Activated T-cell treated with anti-CD3 and anti-CD28 coated beads for 4 hours (primary cell): ENCODE data around the gene VANGL2.

ENCODE experiments used
- DNase-seq: peaks from one replicate; pipeline ENCODE4 v3.0.0-alpha.2; 2020

Gene VANGL2

GRCh38 chr1:160429702-160430535 is 29.6 kb downstream of the VANGL2 start:
- no peak for DNase-seq

GRCh38 chr1:160431006-160431405 is 30.6 kb downstream of the VANGL2 start:
- no peak for DNase-seq

GRCh38 chr1:160431571-160431970 is 31.2 kb downstream of the VANGL2 start:
- no peak for DNase-seq

GRCh38 chr1:160432371-160432786 is 32.0 kb downstream of the VANGL2 start:
- DNase-seq = no peak

GRCh38 chr1:160436966-160437365 is 36.6 kb downstream of the VANGL2 start:
- DNase-seq = no peak

GRCh38 chr1:160437432-160438316 is 37.3 kb downstream of the VANGL2 start:
- DNase-seq = no peak

- DNase-seq = no peak
Measured at GRCh38 chr1:160438317-160438918, 38.1 kb downstream of the VANGL2 start.

GRCh38 chr1:160438935-160439334 is 38.6 kb downstream of the VANGL2 start:
- DNase-seq = no peak

GRCh38 chr1:160439718-160440117 is 39.4 kb downstream of the VANGL2 start:
- no peak for DNase-seq

GRCh38 chr1:160446945-160447600 is 46.7 kb downstream of the VANGL2 start:
- DNase-seq = no peak

- DNase-seq = no peak
Measured at GRCh38 chr1:160449494-160449893, 49.1 kb downstream of the VANGL2 start.

- DNase-seq = no peak
Measured at GRCh38 chr1:160451119-160451858, 50.9 kb downstream of the VANGL2 start.

- no peak for DNase-seq
Measured at GRCh38 chr1:160451859-160452232, 51.5 kb downstream of the VANGL2 start.

GRCh38 chr1:160453443-160453842 is 53.1 kb downstream of the VANGL2 start:
- no peak for DNase-seq

GRCh38 chr1:160454371-160455152 is 54.2 kb downstream of the VANGL2 start:
- no peak for DNase-seq

- no peak for DNase-seq
Measured at GRCh38 chr1:160455153-160455517, 54.8 kb downstream of the VANGL2 start.

- no peak for DNase-seq
Measured at GRCh38 chr1:160459056-160459455, 58.7 kb downstream of the VANGL2 start.

- no peak for DNase-seq
Measured at GRCh38 chr1:160459687-160460086, 59.3 kb downstream of the VANGL2 start.

GRCh38 chr1:160460214-160460642 is 59.9 kb downstream of the VANGL2 start:
- no peak for DNase-seq

GRCh38 chr1:160460683-160461287 is 60.4 kb downstream of the VANGL2 start:
- DNase-seq = no peak

GRCh38 chr1:160465123-160465522 is 64.8 kb downstream of the VANGL2 start:
- no peak for DNase-seq
